ENCODE results near the gene FGA. TPM values are rescaled to one million over a fixed set of nuclear protein-coding genes. Genes with fewer than 3 reads are reported as not detected.

FGA gene
- polyA plus RNA-seq, 1 experiment = not detected

GRCh38 chr4:154579927-154580326 lies 10.6 kb downstream of the FGA start:
- TF ChIP-seq, protein P1, sequence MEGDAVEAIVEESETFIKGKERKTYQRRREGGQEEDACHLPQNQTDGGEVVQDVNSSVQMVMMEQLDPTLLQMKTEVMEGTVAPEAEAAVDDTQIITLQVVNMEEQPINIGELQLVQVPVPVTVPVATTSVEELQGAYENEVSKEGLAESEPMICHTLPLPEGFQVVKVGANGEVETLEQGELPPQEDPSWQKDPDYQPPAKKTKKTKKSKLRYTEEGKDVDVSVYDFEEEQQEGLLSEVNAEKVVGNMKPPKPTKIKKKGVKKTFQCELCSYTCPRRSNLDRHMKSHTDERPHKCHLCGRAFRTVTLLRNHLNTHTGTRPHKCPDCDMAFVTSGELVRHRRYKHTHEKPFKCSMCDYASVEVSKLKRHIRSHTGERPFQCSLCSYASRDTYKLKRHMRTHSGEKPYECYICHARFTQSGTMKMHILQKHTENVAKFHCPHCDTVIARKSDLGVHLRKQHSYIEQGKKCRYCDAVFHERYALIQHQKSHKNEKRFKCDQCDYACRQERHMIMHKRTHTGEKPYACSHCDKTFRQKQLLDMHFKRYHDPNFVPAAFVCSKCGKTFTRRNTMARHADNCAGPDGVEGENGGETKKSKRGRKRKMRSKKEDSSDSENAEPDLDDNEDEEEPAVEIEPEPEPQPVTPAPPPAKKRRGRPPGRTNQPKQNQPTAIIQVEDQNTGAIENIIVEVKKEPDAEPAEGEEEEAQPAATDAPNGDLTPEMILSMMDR (IDR thresholded peaks at IDR 0.05; ENCODE audit: insufficient read depth, low read depth, low read length) = no peak
- ChIA-PET CTCF (no interaction called here), POLR2A (no interaction called here)
- Histone ChIP-seq H3K4me3 (ENCODE audit: low read depth, low read length) (no peak overlapping the region), H3K27me3 (ENCODE audit: control insufficient read depth, insufficient read depth, low read length) (no peaks in the 10 kb centered on the region), H3K36me3 (ENCODE audit: control insufficient read depth, insufficient read depth, low read length) (no peaks in the 10 kb centered on the region)
- no peak for DNase-seq (ENCODE audit: low read depth)

DNA sequence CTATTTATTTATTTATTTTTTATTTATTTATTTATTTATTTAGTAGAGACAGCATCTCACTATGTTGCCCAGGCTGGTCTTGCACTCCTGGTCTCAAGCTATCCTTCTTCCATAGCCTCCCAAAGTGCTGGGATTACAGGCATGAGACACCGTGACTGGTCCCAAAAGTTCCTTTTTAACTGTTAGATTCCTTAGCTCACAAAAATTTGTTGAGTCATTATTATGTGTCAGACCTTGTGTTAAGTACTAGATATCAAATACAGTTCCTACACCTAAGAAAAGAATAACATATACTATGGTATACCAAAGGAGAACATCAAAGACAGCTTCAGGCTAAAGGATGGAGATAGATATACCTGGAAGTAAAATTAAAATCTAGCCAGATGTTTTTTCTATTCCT lies 11.6 kb downstream of the FGA start:
- TF ChIP-seq, protein P1 (IDR thresholded peaks at IDR 0.05; ENCODE audit: insufficient read depth, low read depth, low read length) = no peak
- no peaks in the 10 kb centered on the region for H3K27me3 ChIP-seq (ENCODE audit: control insufficient read depth, insufficient read depth, low read length)
- H3K4me3 ChIP-seq (ENCODE audit: low read depth, low read length) = no peak overlapping the region
- no peaks in the 10 kb centered on the region for H3K36me3 ChIP-seq (ENCODE audit: control insufficient read depth, insufficient read depth, low read length)
- ChIA-PET POLR2A (no interaction called here), CTCF (interaction anchor here (1.2 kb wide), 1 partner anchor 18 kb away, joined by 4 read pairs; no protein-coding TSS in a partner anchor)
- DNase-seq (ENCODE audit: low read depth) = no peak

DNA sequence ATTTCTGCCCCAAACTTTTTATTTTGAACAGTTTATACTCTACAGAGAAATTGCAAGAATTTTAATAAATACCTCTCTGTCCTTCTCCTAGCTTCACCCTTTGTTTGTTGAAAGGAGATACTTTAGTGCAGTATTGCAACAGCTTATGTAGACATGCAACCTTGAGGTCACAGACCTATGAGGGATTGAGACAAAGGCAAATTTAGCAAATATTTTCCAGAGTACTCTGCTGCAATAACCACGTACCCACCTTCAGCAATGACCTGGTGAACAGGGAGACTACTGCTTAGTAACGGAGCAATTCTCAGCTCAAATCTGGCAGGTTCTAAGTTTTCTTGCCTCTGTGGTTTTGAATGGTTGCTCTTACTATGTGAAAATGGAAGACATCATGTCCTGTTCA lies 13.2 kb downstream of the FGA start:
- ChIA-PET POLR2A (no interaction called here), CTCF (no interaction called here)
- H3K36me3 ChIP-seq (ENCODE audit: control insufficient read depth, insufficient read depth, low read length) = no peaks in the 10 kb centered on the region
- H3K4me3 ChIP-seq (ENCODE audit: low read depth, low read length) = no peak overlapping the region
- TF ChIP-seq, protein P1 (IDR thresholded peaks at IDR 0.05; ENCODE audit: insufficient read depth, low read depth, low read length) = no peak
- H3K27me3 ChIP-seq (ENCODE audit: control insufficient read depth, insufficient read depth, low read length) = no peaks in the 10 kb centered on the region
- no peak for DNase-seq (ENCODE audit: low read depth)

DNA sequence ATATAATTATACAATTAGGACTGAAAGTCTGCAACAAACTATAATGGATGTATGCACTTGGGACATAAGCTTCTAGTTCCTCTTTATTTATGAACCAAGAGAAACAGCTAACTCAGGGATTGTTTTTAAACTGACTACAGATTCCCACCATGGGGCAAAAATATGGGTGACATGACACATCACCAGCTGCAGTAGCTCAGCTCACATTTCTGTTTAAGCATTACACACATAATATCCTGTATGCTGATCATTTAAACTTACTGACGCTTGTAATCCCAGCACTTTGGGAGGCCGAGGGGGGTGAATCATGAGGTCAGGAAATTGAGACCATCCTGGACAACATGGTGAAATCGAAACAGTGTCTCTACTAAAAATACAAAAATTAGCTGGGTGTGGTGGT lies 16.2 kb downstream of the FGA start:
- Histone ChIP-seq H3K4me3 (ENCODE audit: low read depth, low read length) (no peak overlapping the region), H3K36me3 (ENCODE audit: control insufficient read depth, insufficient read depth, low read length) (no peaks in the 10 kb centered on the region), H3K27me3 (ENCODE audit: control insufficient read depth, insufficient read depth, low read length) (no peaks in the 10 kb centered on the region)
- no peak for DNase-seq (ENCODE audit: low read depth)
- ChIA-PET CTCF (interaction anchor here (1.1 to 1.5 kb wide), 3 partner anchors 9 to 22 kb away, joined by 3 to 6 read pairs (median 4); no protein-coding TSS in a partner anchor), POLR2A (no interaction called here)
- TF ChIP-seq, protein P1 (IDR thresholded peaks at IDR 0.05; ENCODE audit: insufficient read depth, low read depth, low read length) = no peak

GRCh38 chr4:154573190-154573870 lies 17.2 kb downstream of the FGA start:
- no peaks in the 10 kb centered on the region for H3K27me3 ChIP-seq (ENCODE audit: control insufficient read depth, insufficient read depth, low read length)
- ChIA-PET POLR2A (no interaction called here), CTCF (interaction anchor here (1.2 kb wide), 1 partner anchor 14 kb away, joined by 6 read pairs; no protein-coding TSS in a partner anchor)
- H3K4me3 ChIP-seq (ENCODE audit: low read depth, low read length) = no peak overlapping the region
- no peak for DNase-seq (ENCODE audit: low read depth)
- no peaks in the 10 kb centered on the region for H3K36me3 ChIP-seq (ENCODE audit: control insufficient read depth, insufficient read depth, low read length)
- TF ChIP-seq, protein P1 (IDR thresholded peaks at IDR 0.05; ENCODE audit: insufficient read depth, low read depth, low read length) = no peak
